ENCODE measurements around the gene ME1.

Gene ME1

GRCh38 chr6:83185096-83185495, 245.8 kb downstream of the ME1 start:
- no peak for DNase-seq

- no peak for DNase-seq
Measured at GRCh38 chr6:83183082-83183828, 247.6 kb downstream of the ME1 start.

DNA sequence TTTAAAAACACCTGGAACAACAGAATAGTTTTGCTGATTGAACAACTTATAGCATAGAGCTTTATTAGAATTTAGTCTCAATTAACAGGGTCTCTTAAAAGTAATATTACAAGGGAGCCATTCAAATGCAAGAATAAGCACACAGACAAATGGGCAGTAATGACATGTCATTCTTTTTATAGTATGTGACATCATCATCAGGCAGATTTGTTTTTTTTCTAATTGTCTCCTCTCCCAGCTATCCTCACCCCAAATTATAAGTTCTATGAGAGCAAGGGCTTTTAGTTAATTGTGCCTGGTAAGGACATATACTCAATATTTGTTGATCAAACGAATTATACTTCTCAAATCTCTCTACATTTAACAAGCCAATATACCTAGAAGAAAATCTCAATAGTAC, 248.7 kb downstream of the ME1 start:
- DNase-seq: no peak

- no peak for DNase-seq
Measured at GRCh38 chr6:83180426-83180950, 250.4 kb downstream of the ME1 start.

GRCh38 chr6:83176246-83176645, 254.6 kb downstream of the ME1 start:
- no peak for DNase-seq

DNA sequence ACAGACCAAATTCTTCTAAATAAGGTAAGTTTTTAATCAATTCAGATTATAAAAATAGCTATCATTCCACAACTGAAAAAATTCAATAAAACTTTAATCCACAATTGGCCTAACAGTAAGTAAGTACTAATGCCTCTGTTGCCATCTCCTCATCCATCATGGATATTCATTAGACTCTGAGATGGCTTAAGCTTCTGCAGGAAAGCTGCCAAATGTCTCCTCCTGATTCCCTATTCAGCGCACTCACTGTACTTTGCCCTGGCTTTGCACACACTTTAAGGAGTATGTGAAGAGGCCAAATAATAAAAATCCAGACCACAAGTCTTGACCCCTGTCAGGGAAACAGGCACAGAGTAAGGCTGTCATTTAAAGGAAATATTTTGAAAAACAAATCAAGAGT, 261.3 kb downstream of the ME1 start:
- no peak for DNase-seq

GRCh38 chr6:83169106-83169505, 261.7 kb downstream of the ME1 start:
- DNase-seq: no peak

DNA sequence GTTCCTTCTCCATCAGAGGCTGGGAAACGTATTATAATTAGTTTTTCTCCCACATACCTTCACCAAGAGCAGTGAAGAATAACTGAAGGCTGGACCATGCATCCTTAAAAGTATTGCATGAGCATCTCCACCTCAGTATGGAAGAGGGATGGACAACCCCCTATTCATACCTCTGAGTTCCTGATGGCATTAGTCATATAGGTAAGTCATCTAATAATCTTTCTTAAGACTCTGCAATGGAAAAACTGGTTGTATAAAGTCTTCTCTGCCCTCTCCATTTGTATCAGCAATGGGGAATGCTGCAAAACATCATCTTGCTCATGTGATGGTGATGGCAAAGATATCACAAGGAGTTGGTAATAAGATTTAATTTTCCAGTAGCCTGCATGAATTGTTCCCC, 262.3 kb downstream of the ME1 start:
- DNase-seq: no peak

DNA sequence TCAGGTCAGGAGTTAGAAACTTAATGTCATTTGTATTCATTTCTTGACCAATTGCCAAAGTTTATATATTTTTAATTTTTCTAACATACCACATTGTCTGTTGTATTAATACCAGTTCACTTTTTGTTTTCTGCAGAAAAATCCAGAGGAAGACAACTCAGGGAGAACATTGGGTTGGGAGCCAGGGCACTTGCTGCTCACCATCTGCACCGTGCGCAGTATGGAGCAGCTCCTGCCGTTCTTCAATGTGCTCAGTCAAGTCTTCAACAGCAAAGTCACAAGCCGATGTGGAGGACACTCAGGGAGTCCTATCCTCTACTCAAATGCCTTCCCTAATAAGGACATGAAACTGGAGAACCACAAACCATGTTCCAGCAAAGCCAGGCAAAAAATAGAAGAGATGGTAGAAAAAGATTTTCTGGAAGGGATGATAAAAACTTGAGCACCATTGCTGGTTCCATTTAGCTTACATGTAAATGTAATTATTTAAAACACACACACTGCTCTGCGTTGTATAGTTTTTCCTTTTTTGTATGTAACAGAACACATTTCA, 263.0 kb downstream of the ME1 start:
- DNase-seq: no peak
